ENCODE measurements around the gene DCHS2.

The DCHS2 gene

GRCh38 chr4:154354883-154355282 lies 136.7 kb downstream of the DCHS2 start:
- no peaks in the 10 kb centered on the region for H3K9me3 ChIP-seq (ENCODE audit: control insufficient read depth, insufficient read depth, low read length)
- H3K27ac ChIP-seq (ENCODE audit: low read length) = no peak overlapping the region
- DNase-seq (ENCODE audit: low read depth, low spot score) = no peak
- no peaks in the 10 kb centered on the region for H3K36me3 ChIP-seq (ENCODE audit: control insufficient read depth, insufficient read depth, low read length)
- no peak overlapping the region for H3K4me3 ChIP-seq (ENCODE audit: low read length)
- H3K27me3 ChIP-seq (ENCODE audit: control insufficient read depth, insufficient read depth, low read length) = no peaks in the 10 kb centered on the region
- no peaks in the 10 kb centered on the region for H3K4me1 ChIP-seq (ENCODE audit: control insufficient read depth, insufficient read depth, low read length)

DNA sequence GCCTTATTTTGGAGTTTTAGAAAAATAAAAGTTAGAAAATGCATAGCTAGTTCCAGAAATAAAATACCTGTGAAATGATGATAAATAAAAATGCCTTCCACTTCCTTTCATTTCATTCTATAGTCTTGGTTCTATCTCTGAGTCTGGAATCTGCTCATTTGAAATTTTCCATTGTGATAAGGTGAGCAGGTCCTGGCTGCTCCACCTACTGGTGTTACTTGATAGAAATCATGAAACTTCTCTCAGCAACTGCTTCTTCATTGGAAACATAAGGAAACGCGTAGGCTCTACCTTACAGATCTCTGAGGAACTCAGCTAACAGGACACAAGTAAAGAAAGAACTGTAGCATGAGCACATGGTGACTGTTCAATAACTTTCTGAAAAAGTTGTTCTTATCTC lies 141.8 kb downstream of the DCHS2 start:
- no CpG with 5 or more reads among the region's 2 CpGs for WGBS (ENCODE audit: insufficient coverage, insufficient read length)
- DNase-seq (ENCODE audit: low read depth, low spot score) = no peak
- H3K9me3 ChIP-seq (ENCODE audit: control insufficient read depth, insufficient read depth, low read length) = no peaks in the 10 kb centered on the region
- H3K36me3 ChIP-seq (ENCODE audit: control insufficient read depth, insufficient read depth, low read length) = no peaks in the 10 kb centered on the region
- H3K27me3 ChIP-seq (ENCODE audit: control insufficient read depth, insufficient read depth, low read length) = no peaks in the 10 kb centered on the region
- no peak overlapping the region for H3K4me3 ChIP-seq (ENCODE audit: low read length)
- H3K27ac ChIP-seq (ENCODE audit: low read length) = no peak overlapping the region
- H3K4me1 ChIP-seq (ENCODE audit: control insufficient read depth, insufficient read depth, low read length) = no peaks in the 10 kb centered on the region

DNA sequence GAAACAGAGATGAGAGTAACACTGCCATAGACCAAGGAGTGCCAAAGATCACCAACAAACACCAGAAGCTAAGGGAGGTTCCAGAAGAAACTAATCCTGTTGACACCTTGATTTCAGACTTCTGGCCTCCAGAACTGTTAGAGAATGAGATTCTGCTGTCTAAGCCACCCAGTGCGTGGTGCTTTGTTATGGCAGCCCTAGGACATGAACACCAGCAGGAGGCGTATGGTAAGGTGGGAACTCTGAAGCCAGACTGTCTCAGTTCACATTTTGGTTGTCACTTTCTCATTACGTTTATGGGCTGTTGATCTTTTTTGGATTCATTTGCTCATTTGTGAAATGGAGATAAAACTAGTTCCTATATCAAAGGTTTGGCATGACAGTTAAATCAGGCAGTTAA lies 142.9 kb downstream of the DCHS2 start:
- DNase-seq (ENCODE audit: low read depth, low spot score) = no peak
- Histone ChIP-seq H3K27me3 (ENCODE audit: control insufficient read depth, insufficient read depth, low read length) (no peaks in the 10 kb centered on the region), H3K4me1 (ENCODE audit: control insufficient read depth, insufficient read depth, low read length) (no peaks in the 10 kb centered on the region), H3K36me3 (ENCODE audit: control insufficient read depth, insufficient read depth, low read length) (no peaks in the 10 kb centered on the region), H3K27ac (ENCODE audit: low read length) (no peak overlapping the region), H3K9me3 (ENCODE audit: control insufficient read depth, insufficient read depth, low read length) (no peaks in the 10 kb centered on the region), H3K4me3 (ENCODE audit: low read length) (no peak overlapping the region)
- WGBS (ENCODE audit: insufficient coverage, insufficient read length) = no CpG with 5 or more reads among the region's 3 CpGs

DNA sequence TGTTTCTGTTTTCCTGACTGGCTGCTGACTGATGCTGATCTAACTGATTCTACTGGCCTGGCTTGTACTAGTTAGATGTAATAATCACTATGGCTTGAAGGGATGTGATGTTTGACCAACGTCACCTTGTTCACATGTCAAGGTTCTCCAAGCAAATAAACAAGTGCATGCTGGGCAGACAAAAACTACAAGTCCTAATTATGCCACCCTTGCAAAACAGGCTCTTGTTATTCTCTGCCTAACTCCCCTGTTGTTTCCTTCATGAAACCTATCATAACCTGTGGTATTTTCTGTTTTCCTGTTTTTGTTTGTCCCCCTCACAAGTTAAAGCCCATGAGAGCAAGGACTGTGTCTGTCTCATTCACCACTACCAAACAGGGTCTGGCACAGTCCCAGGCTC lies 146.2 kb downstream of the DCHS2 start:
- WGBS (ENCODE audit: insufficient coverage, insufficient read length) = no CpG with 5 or more reads among the region's 1 CpG
- no peaks in the 10 kb centered on the region for H3K27me3 ChIP-seq (ENCODE audit: control insufficient read depth, insufficient read depth, low read length)
- no peak overlapping the region for H3K4me3 ChIP-seq (ENCODE audit: low read length)
- no peaks in the 10 kb centered on the region for H3K36me3 ChIP-seq (ENCODE audit: control insufficient read depth, insufficient read depth, low read length)
- DNase-seq (ENCODE audit: low read depth, low spot score) = no peak
- H3K27ac ChIP-seq (ENCODE audit: low read length) = no peak overlapping the region
- no peaks in the 10 kb centered on the region for H3K4me1 ChIP-seq (ENCODE audit: control insufficient read depth, insufficient read depth, low read length)
- H3K9me3 ChIP-seq (ENCODE audit: control insufficient read depth, insufficient read depth, low read length) = no peaks in the 10 kb centered on the region

DNA sequence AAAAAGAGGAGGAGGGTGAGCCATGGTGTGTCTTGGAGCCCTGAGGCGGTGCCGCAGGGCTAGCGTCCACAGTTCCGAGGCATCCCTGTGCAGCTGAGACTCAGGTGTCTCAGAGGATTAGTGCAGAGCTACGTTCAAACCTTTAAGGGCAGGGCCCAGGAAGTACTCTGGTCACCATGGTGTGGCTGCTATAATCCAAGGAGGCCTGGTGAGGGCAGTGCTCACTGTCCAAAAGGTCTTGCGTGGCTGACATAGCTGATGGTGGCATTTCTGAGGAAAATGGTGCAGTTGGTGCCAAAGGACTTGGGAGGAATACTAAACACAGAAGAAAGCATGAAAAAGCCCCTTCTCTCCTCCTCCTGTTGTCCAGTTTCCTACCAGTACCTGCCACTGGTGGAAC lies 146.9 kb downstream of the DCHS2 start:
- no peak for DNase-seq (ENCODE audit: low read depth, low spot score)
- Histone ChIP-seq H3K4me3 (ENCODE audit: low read length) (no peak overlapping the region), H3K27ac (ENCODE audit: low read length) (no peak overlapping the region), H3K27me3 (ENCODE audit: control insufficient read depth, insufficient read depth, low read length) (no peaks in the 10 kb centered on the region), H3K36me3 (ENCODE audit: control insufficient read depth, insufficient read depth, low read length) (no peaks in the 10 kb centered on the region), H3K4me1 (ENCODE audit: control insufficient read depth, insufficient read depth, low read length) (no peaks in the 10 kb centered on the region), H3K9me3 (ENCODE audit: control insufficient read depth, insufficient read depth, low read length) (no peaks in the 10 kb centered on the region)
- no CpG with 5 or more reads among the region's 6 CpGs for WGBS (ENCODE audit: insufficient coverage, insufficient read length)

DNA sequence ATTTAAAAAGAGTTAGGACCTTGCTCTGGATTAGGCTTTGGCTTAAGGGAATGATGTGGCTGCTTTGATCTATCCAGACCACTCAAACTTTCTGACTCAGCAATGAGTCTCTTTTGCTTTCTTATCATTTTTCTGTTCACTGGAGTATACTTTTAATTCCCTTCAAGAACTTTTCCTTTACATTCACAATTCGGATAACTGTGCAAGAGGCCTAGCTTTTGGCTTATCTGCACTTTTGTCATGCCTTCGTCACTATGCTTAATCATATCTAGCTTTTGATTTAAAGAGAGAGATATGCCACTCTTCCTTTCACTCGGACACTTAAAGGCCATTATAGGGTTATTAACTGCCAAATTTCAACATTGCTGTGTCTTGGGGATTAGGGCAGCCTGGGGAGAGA lies 147.9 kb downstream of the DCHS2 start:
- no CpG with 5 or more reads among the region's 3 CpGs for WGBS (ENCODE audit: insufficient coverage, insufficient read length)
- no peak for DNase-seq (ENCODE audit: low read depth, low spot score)
- Histone ChIP-seq H3K27me3 (ENCODE audit: control insufficient read depth, insufficient read depth, low read length) (no peaks in the 10 kb centered on the region), H3K4me1 (ENCODE audit: control insufficient read depth, insufficient read depth, low read length) (no peaks in the 10 kb centered on the region), H3K9me3 (ENCODE audit: control insufficient read depth, insufficient read depth, low read length) (no peaks in the 10 kb centered on the region), H3K36me3 (ENCODE audit: control insufficient read depth, insufficient read depth, low read length) (no peaks in the 10 kb centered on the region), H3K27ac (ENCODE audit: low read length) (no peak overlapping the region), H3K4me3 (ENCODE audit: low read length) (no peak overlapping the region)

DNA sequence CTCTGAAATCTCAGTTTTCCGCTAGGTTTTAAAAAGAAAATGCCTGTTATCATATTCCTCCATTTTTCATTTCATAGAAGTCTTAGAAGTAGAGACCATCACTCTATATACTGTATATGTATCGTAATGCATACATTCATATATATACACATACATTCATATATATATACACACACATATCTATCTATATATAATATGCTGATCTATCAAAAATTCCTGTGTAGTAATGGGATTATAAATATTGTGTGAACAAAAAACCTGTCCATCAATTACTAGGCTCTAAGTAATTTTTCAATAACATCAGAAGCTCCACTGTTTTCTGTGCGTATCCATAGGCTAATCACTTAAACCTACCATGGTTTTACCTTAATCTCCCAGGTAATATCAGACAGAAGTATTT lies 150.2 kb downstream of the DCHS2 start:
- Histone ChIP-seq H3K36me3 (ENCODE audit: control insufficient read depth, insufficient read depth, low read length) (no peaks in the 10 kb centered on the region), H3K27ac (ENCODE audit: low read length) (no peak overlapping the region), H3K4me3 (ENCODE audit: low read length) (no peak overlapping the region), H3K9me3 (ENCODE audit: control insufficient read depth, insufficient read depth, low read length) (no peaks in the 10 kb centered on the region), H3K27me3 (ENCODE audit: control insufficient read depth, insufficient read depth, low read length) (no peaks in the 10 kb centered on the region), H3K4me1 (ENCODE audit: control insufficient read depth, insufficient read depth, low read length) (no peaks in the 10 kb centered on the region)
- WGBS (ENCODE audit: insufficient coverage, insufficient read length) = no CpG with 5 or more reads among the region's 3 CpGs
- DNase-seq (ENCODE audit: low read depth, low spot score) = no peak

DNA sequence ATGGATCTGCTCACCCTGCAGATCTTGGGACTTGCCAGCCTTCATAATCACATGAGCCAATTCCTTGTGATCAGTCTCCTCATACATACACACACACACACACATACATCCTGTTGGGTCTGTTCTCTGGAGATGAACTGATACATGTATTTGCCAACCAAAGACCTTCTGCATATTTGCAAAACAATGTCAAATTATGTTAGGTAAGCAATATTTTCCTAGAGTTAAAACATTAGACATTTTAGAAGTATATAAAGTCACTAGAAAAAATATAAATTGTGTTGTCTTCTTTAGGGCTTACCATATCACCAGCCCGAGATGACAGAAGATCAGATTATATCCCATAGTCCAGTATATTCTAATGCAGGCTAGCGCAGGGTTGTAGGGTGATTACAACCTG lies 156.0 kb downstream of the DCHS2 start:
- WGBS (ENCODE audit: insufficient coverage, insufficient read length) = no CpG with 5 or more reads among the region's 2 CpGs
- peaks cover 3% of the 10 kb centered on the region for H3K4me1 ChIP-seq (ENCODE audit: control insufficient read depth, insufficient read depth, low read length)
- no peak for DNase-seq (ENCODE audit: low read depth, low spot score)
- H3K9me3 ChIP-seq (ENCODE audit: control insufficient read depth, insufficient read depth, low read length) = no peaks in the 10 kb centered on the region
- no peak overlapping the region for H3K27ac ChIP-seq (ENCODE audit: low read length)
- peaks cover 1% of the 10 kb centered on the region; the same call in 1 of the 2 replicates for H3K27me3 ChIP-seq (ENCODE audit: control insufficient read depth, insufficient read depth, low read length)
- no peak overlapping the region for H3K4me3 ChIP-seq (ENCODE audit: low read length)
- H3K36me3 ChIP-seq (ENCODE audit: control insufficient read depth, insufficient read depth, low read length) = no peaks in the 10 kb centered on the region

DNA sequence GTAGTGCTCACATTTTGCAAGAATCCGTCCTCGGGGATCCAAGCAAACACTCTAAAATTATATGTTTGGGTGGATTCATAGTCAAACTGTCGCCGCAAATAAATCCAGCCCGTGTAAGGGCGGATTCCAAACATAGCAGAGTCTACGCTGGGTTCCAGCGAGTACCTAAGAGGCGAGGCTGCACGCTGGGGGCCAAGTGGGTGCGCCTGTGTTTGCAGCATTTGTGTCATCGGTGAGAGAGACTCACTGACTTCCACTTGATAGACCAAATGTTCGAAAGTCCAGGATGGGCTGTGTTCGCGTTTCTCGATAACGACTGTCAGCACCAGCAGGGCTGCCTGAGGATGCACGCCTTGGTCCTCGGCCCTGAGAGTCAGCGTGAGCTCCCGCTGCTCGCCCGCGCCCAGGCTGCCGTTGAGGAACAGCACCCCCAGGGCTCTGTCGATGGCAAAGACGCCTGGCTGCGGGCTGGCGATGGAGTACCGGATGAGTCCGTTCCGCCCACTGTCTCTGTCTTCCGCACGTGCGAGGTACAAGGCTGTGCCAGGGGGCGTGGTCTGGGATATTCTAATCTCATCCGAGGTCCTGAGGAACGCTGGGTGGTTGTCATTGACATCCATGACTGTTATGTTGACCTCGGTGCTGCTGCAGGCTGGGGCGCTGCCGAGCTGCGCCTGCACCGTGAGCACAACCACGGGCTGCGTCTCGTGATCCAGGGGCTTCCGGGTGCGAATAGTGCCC lies 158.7 kb downstream of the DCHS2 start:
- DNase-seq (ENCODE audit: low read depth, low spot score) = no peak
- no CpG with 5 or more reads among the region's 48 CpGs for WGBS (ENCODE audit: insufficient coverage, insufficient read length)
- Histone ChIP-seq H3K4me3 (ENCODE audit: low read length) (peak overlapping the region; percentile 19; the same call in 1 of the 2 replicates), H3K4me1 (ENCODE audit: control insufficient read depth, insufficient read depth, low read length) (peaks cover 5% of the 10 kb centered on the region), H3K27me3 (ENCODE audit: control insufficient read depth, insufficient read depth, low read length) (peaks cover 1% of the 10 kb centered on the region; the same call in 1 of the 2 replicates), H3K36me3 (ENCODE audit: control insufficient read depth, insufficient read depth, low read length) (no peaks in the 10 kb centered on the region), H3K9me3 (ENCODE audit: control insufficient read depth, insufficient read depth, low read length) (no peaks in the 10 kb centered on the region), H3K27ac (ENCODE audit: low read length) (no peak overlapping the region)

DNA sequence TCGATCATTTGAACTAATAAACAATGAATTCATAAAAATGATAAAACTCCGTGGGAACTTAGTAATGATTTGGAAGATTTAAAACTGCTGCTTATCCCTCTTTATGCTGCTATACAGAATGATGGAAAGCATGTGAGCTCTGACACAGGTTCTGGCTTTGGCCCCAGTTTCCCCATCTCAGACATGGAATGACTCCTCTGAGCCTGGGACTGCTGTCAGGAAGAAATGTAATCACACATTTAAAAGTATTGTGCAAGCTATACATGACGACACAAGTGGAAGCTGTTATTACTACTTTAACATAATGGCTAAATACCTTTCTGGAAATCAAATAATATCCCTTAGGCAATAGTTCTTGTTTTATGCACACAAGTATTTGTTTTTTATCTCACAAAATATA lies 161.7 kb downstream of the DCHS2 start:
- no peaks in the 10 kb centered on the region for H3K36me3 ChIP-seq (ENCODE audit: control insufficient read depth, insufficient read depth, low read length)
- H3K9me3 ChIP-seq (ENCODE audit: control insufficient read depth, insufficient read depth, low read length) = no peaks in the 10 kb centered on the region
- DNase-seq (ENCODE audit: low read depth, low spot score) = no peak
- no peak overlapping the region for H3K4me3 ChIP-seq (ENCODE audit: low read length)
- peaks cover 5% of the 10 kb centered on the region for H3K4me1 ChIP-seq (ENCODE audit: control insufficient read depth, insufficient read depth, low read length)
- peaks cover 1% of the 10 kb centered on the region; the same call in 1 of the 2 replicates for H3K27me3 ChIP-seq (ENCODE audit: control insufficient read depth, insufficient read depth, low read length)
- H3K27ac ChIP-seq (ENCODE audit: low read length) = no peak overlapping the region
- WGBS (ENCODE audit: insufficient coverage, insufficient read length) = no CpG with 5 or more reads among the region's 3 CpGs

- DNase-seq (ENCODE audit: low read depth, low spot score) = no peak
- H3K9me3 ChIP-seq (ENCODE audit: control insufficient read depth, insufficient read depth, low read length) = no peaks in the 10 kb centered on the region
- no peaks in the 10 kb centered on the region for H3K36me3 ChIP-seq (ENCODE audit: control insufficient read depth, insufficient read depth, low read length)
- no peak overlapping the region for H3K27ac ChIP-seq (ENCODE audit: low read length)
- peaks cover 1% of the 10 kb centered on the region; the same call in 1 of the 2 replicates for H3K27me3 ChIP-seq (ENCODE audit: control insufficient read depth, insufficient read depth, low read length)
- WGBS (ENCODE audit: insufficient coverage, insufficient read length) = no CpG with 5 or more reads among the region's 11 CpGs
- H3K4me3 ChIP-seq (ENCODE audit: low read length) = no peak overlapping the region
- H3K4me1 ChIP-seq (ENCODE audit: control insufficient read depth, insufficient read depth, low read length) = peaks cover 5% of the 10 kb centered on the region
Measured at GRCh38 chr4:154329268-154329868, 162.2 kb downstream of the DCHS2 start.
